Peyer's patch (tissue), 4 donors: ENCODE measurements around the gene ARMC9. TPM values are rescaled to one million over a fixed set of nuclear protein-coding genes. Genes with fewer than 3 reads are reported as not detected.
A peak's percentile ranks its signal among the peaks of the same experiment; 100 is the strongest.

Experiments
- DNase-seq, 3 donors: peaks; one replicate each; pipeline ENCODE4 v3.0.0-alpha.2; 2017 to 2019
- H3K27ac ChIP-seq, 4 donors: fragments of 200-600 bp; sonication (generic); one replicate each; pipeline ENCODE4 v1.5.1; 2016 to 2019
- H3K27me3 ChIP-seq, 2 donors: fragments of 200-600 bp; sonication (generic); one replicate each; pipeline ENCODE4 v1.5.1; 2019
- H3K36me3 ChIP-seq, 3 donors: fragments of 200-600 bp; sonication (generic); one replicate each; pipeline ENCODE4 v1.5.1; 2016 to 2019
- H3K4me1 ChIP-seq, 4 donors: fragments of 200-600 bp; sonication (generic); one replicate each; pipeline ENCODE4 v1.5.1; 2016 to 2019
- H3K4me3 ChIP-seq, 4 donors: fragments of 200-600 bp; sonication (generic); 1 replicate in 3 of 4; 2 replicates in 1 of 4; pipeline ENCODE4 v1.5.1; 2016 to 2019; ENCODE audit warnings: mild to moderate bottlenecking in 1 of 4
- H3K9me3 ChIP-seq, 4 donors: fragments of 200-600 bp; sonication (generic); one replicate each; pipeline ENCODE4 v1.5.1; 2016 to 2019; ENCODE audit warnings: mild to moderate bottlenecking in 1 of 4
- CTCF ChIP-seq, 6 experiments: fragments of 450-650 bp in 4 of 6; fragments of 200-600 bp in 2 of 6; sonication (generic) in 1 of 6; IDR thresholded peaks; one replicate each; pipeline ENCODE4 v1.5.1; 2017 to 2019; ENCODE audit warnings: antibody characterized with exemption in 6 of 6, mild to moderate bottlenecking in 3 of 6, moderate library complexity in 1 of 6
- POLR2A ChIP-seq, 2 donors: fragments of 450-650 bp; IDR thresholded peaks; one replicate each; pipeline ENCODE4 v1.5.1; 2017; ENCODE audit warnings: antibody characterized with exemption in 2 of 2, mild to moderate bottlenecking in 2 of 2, moderate library complexity in 2 of 2
- total RNA-seq, 4 donors: library from RNA; depleted of rRNA; stranded (reverse); fragments of >200 nt; gene quantifications; one replicate each; pipeline ENCODE4 v1.1.0, GENCODE V29; 2016

Gene ARMC9
- total RNA-seq, 4 donors from 2014 or later = 3.3 to 15.7 (median 10.5) TPM

DNA sequence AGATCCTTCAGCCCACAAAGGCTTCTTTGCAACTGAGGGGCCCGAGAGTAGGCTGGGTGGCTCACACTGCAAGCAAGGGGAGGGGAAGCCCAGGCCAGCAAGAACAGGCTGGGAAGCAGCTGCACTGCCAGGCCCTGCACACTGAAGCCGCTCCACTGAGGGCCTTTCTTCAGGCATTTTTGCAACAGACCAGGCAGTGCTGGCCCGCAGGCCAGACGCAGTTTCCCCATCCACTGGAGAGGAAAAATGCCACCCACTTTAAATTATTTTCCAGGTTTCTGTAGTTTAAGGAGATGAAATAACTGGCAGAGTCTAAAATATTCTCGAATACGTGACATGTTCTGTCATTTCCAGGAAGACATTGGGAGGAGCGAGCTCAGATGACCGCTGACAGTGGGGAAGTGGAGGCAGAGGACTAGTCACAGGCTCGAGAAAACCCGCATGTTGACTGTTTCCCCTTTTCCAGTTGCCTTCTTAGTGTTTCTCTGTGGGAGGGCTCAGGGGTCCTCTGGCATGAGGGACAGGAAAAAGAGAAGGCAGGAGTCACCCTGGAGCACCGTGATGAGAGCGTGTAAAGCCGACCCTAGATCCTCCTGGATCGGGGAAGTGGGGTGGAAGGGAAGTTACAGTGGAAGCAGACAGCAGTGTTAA, 143.8 kb downstream of the ARMC9 start:
- DNase-seq = peak in 1 of 3 donors; percentile 28
- H3K4me1 ChIP-seq = peaks cover 0 to 4% (median 0%) of the 10 kb centered on the region in 4 donors
- H3K36me3 ChIP-seq = no peaks in the 10 kb centered on the region
- no peak overlapping the region for H3K4me3 ChIP-seq
- H3K27me3 ChIP-seq = no peaks in the 10 kb centered on the region
- TF ChIP-seq POLR2A (IDR thresholded peaks at IDR 0.05) = no peak
- no peak for TF ChIP-seq CTCF (IDR thresholded peaks at IDR 0.05)
- H3K9me3 ChIP-seq = no peaks in the 10 kb centered on the region
- H3K27ac ChIP-seq = peak overlapping the region in 2 of 4 donors; percentile 31 to 35

DNA sequence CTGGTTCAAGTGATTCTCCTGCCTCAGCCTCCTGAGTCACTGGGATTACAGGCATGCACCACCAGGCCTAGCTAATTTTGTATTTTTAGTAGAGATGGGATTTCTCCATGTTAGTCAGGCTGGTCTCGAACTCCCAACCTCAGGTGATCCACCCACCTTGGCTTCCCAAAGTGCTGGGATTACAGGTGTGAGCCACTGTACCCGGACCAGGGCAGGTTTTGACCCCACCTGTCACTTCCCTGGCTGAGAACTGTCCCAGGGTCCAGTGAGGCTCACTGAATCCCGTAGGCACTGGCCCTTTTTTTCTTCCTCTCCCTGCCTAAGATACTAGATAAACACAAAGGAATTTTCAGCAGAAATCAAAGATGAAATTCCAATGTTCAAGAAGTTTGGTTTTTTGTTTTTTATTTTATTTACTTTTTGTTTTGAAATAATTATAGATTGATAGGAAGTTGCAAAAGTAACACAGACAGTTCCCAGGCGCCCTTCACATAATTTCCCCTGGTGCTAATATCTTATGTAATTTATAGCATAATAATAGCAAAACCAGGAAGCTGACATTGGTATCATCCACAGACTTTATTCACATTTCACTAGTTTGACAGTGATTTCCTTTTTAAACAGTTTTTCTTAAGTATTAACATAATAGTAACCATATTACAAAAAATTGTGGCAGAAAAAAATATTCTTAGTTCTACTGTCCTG, 144.7 kb downstream of the ARMC9 start:
- DNase-seq = no peak
- Histone ChIP-seq H3K4me1 (peaks cover 0 to 4% (median 0%) of the 10 kb centered on the region in 4 donors), H3K27me3 (no peaks in the 10 kb centered on the region), H3K4me3 (no peak overlapping the region), H3K9me3 (no peaks in the 10 kb centered on the region), H3K36me3 (no peaks in the 10 kb centered on the region), H3K27ac (peak overlapping the region in 1 of 4 donors; percentile 31)
- TF ChIP-seq POLR2A (IDR thresholded peaks at IDR 0.05) (no peak), CTCF (IDR thresholded peaks at IDR 0.05) (no peak)

- TF ChIP-seq CTCF (IDR thresholded peaks at IDR 0.05) (no peak), POLR2A (IDR thresholded peaks at IDR 0.05) (no peak)
- no peak overlapping the region for H3K27ac ChIP-seq
- H3K4me1 ChIP-seq = peaks cover 0 to 4% (median 0%) of the 10 kb centered on the region in 4 donors
- H3K9me3 ChIP-seq = no peaks in the 10 kb centered on the region
- no peaks in the 10 kb centered on the region for H3K36me3 ChIP-seq
- no peak for DNase-seq
- no peaks in the 10 kb centered on the region for H3K27me3 ChIP-seq
- no peak overlapping the region for H3K4me3 ChIP-seq
These were observed 145.6 kb downstream of the ARMC9 start for GRCh38 chr2:231343988-231344387.

GRCh38 chr2:231344851-231345250, 146.4 kb downstream of the ARMC9 start:
- H3K36me3 ChIP-seq = no peaks in the 10 kb centered on the region
- H3K27me3 ChIP-seq = no peaks in the 10 kb centered on the region
- peaks cover 0 to 4% (median 0%) of the 10 kb centered on the region in 4 donors for H3K4me1 ChIP-seq
- no peak for TF ChIP-seq POLR2A (IDR thresholded peaks at IDR 0.05)
- TF ChIP-seq CTCF (IDR thresholded peaks at IDR 0.05) = no peak
- DNase-seq = peak in 2 of 3 donors; percentile 3 to 11
- H3K9me3 ChIP-seq = no peaks in the 10 kb centered on the region
- no peak overlapping the region for H3K4me3 ChIP-seq
- no peak overlapping the region for H3K27ac ChIP-seq

DNA sequence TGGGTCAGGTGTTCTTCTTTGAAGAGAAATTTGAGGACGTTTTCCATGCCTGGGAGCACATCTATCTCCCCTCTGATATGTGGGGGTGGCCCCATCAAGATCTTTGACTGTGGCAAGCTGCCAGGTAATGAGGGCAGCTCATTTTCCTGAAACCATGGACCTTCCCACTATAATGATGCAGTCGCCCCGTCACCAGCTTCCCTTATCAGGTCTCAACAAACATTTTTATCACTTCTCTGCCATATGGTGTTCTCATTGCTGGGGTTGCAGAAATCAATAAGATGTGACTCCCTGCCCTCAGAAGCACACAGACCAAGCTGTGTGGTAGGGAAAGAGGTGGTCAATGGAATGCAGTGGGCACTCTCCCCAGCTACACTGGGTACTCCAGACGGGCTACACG, 148.7 kb downstream of the ARMC9 start:
- H3K27ac ChIP-seq = no peak overlapping the region
- peaks cover 0 to 4% (median 0%) of the 10 kb centered on the region in 4 donors for H3K4me1 ChIP-seq
- peak; percentile 12 to 59 (median 52) for DNase-seq
- no peaks in the 10 kb centered on the region for H3K9me3 ChIP-seq
- TF ChIP-seq POLR2A (IDR thresholded peaks at IDR 0.05) (no peak), CTCF (IDR thresholded peaks at IDR 0.05) (no peak)
- H3K4me3 ChIP-seq = no peak overlapping the region
- no peaks in the 10 kb centered on the region for H3K36me3 ChIP-seq
- H3K27me3 ChIP-seq = no peaks in the 10 kb centered on the region
